T-cell (primary cell): ENCODE measurements around the gene RAI14. TPM values are rescaled to one million over a fixed set of nuclear protein-coding genes. Genes with fewer than 3 reads are reported as not detected.
"Not testable (repeated sequence)": the region's sequence is repeated elsewhere in the genome, so short reads cannot be mapped to it uniquely, and the experiment has no call there.

Source experiments
- ATAC-seq, 4 experiments: fragments of 200-7000 bp in 3 of 4; fragments of 150-1000 bp in 1 of 4; cut with Tn5 transposase; replicated peaks in 1 of 4; 1 replicate in 3 of 4; 2 replicates in 1 of 4; pipeline ENCODE4 v1.10.0; 2021; ENCODE audit warnings: moderate library complexity in 3 of 4, mild to moderate bottlenecking in 2 of 4, moderate number of reproducible peaks in 1 of 4
- CTCF ChIA-PET, 2 donors: fragments of 300-600 bp; sonication (Branson Sonifier 250); formaldehyde crosslinking; loops; one replicate each; lab custom pipeline; 2022; ENCODE audit warnings: antibody characterized with exemption in 2 of 2; lab: Charles Lee
- POLR2A ChIA-PET, 2 donors: fragments of 300-600 bp; sonication (Branson Sonifier 250); formaldehyde crosslinking; loops; one replicate each; lab custom pipeline; 2022; ENCODE audit warnings: antibody characterized with exemption in 2 of 2; lab: Charles Lee
- DNase-seq, 35 experiments: peaks; one replicate each; pipeline versions ENCODE4 v3.0.0 to v3.0.0-alpha.2; 2013 to 2023
- H3K27ac ChIP-seq: one replicate; pipeline ENCODE4 v1.5.1; 2013; ENCODE audit warnings: low read length
- H3K27me3 ChIP-seq, 2 experiments: replicated peaks in 1 of 2; 1 replicate in 1 of 2; 2 replicates in 1 of 2; pipeline versions ENCODE4 v1.6.1 to v1.7.0; 2013; ENCODE audit warnings: low read length in 1 of 2, mixed read lengths in 1 of 2; ENCODE audit not compliant: control insufficient read depth in 2 of 2, insufficient read depth in 2 of 2; ENCODE audit errors: extremely low read depth in 1 of 2
- H3K36me3 ChIP-seq, 2 donors: 1 replicate in 1 of 2; 2 replicates in 1 of 2; pipeline versions ENCODE4 v1.6.1 to v1.7.0; 2013; ENCODE audit warnings: low read length in 1 of 2; ENCODE audit not compliant: control insufficient read depth in 2 of 2, insufficient read depth in 1 of 2; ENCODE audit errors: extremely low read depth in 1 of 2
- H3K4me1 ChIP-seq, 2 experiments: 1 replicate in 1 of 2; 2 replicates in 1 of 2; pipeline versions ENCODE4 v1.6.1 to v1.7.0; 2013; ENCODE audit warnings: low read length in 2 of 2, mixed read lengths in 1 of 2; ENCODE audit not compliant: insufficient read depth in 2 of 2, control insufficient read depth in 1 of 2; ENCODE audit errors: extremely low read depth in 1 of 2
- H3K4me3 ChIP-seq, 2 donors: 1 replicate in 1 of 2; 2 replicates in 1 of 2; pipeline versions ENCODE4 v1.5.1 to v1.7.0; 2013; ENCODE audit warnings: mild to moderate bottlenecking in 2 of 2, low read length in 1 of 2, moderate library complexity in 1 of 2; ENCODE audit not compliant: control insufficient read depth in 1 of 2; ENCODE audit errors: extremely low read depth in 1 of 2
- H3K9me3 ChIP-seq: 2 replicates; pipeline ENCODE4 v1.7.0; 2013
- H3K27ac Mint-ChIP-seq, 2 donors: one replicate each; pipeline ENCODE4 v1.8.0; 2020 to 2021; ENCODE audit warnings: mild to moderate bottlenecking in 2 of 2, mixed read lengths in 2 of 2
- H3K27me3 Mint-ChIP-seq, 2 donors: one replicate each; pipeline ENCODE4 v1.8.0; 2021 to 2022; ENCODE audit warnings: mixed read lengths in 2 of 2
- H3K36me3 Mint-ChIP-seq: one replicate; pipeline ENCODE4 v1.8.0; 2021; ENCODE audit warnings: mixed read lengths
- H3K4me1 Mint-ChIP-seq, 3 donors: one replicate each; pipeline ENCODE4 v1.8.0; 2020 to 2022; ENCODE audit warnings: mixed read lengths in 3 of 3, mild to moderate bottlenecking in 1 of 3
- H3K4me3 Mint-ChIP-seq, 3 donors: one replicate each; pipeline ENCODE4 v1.8.0; 2020 to 2022; ENCODE audit warnings: mild to moderate bottlenecking in 3 of 3, mixed read lengths in 3 of 3, moderate library complexity in 3 of 3
- H3K9me3 Mint-ChIP-seq, 3 donors: one replicate each; pipeline ENCODE4 v1.8.0; 2020 to 2022; ENCODE audit warnings: mixed read lengths in 3 of 3
- WGBS: methylation state at CpG from one replicate; pipeline ENCODE4 v1.1.5; 2013; ENCODE audit warnings: missing lambda C conversion rate; ENCODE audit not compliant: insufficient coverage; 5-methylcytosine and 5-hydroxymethylcytosine counted together
- total RNA-seq, 35 experiments: library from RNA in 6 of 35; stranded (reverse) in 6 of 35; fragments of 120-200 nt in 1 of 35; gene quantifications; one replicate each; pipeline versions ENCODE4 v1.2.1 to v1.2.4 and lab custom pipeline; 2013 to 2026

The RAI14 gene
- total RNA-seq, 5 donors from 2014 or later (not counting 1 experiment from before 2014, with no cell fraction given), result 0.59 to 2.2 (median 0.96) TPM

DNA sequence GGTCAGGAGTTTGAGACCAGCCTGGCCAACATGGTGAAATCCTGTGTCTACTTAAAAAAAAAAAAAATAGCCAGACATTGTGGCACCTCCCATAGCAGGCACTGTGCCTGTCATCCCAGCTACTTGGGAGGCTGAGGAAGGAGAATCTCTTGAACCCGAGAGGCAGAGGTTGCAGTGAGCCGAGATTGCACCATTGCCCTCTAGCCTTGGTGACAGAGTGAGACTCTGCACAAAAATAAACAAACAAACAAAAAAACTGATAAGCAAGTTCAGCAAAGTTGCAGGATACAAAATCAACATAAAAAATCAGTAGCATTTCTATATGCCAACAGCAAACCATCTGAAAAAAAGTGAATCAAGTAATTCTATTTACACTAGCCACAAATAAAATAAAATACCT, 118.0 kb downstream of the RAI14 start:
- H3K4me1 ChIP-seq, result no peaks in the 10 kb centered on the region
- H3K27ac ChIP-seq, result no peak overlapping the region
- WGBS, result no CpG with 5 or more reads among the region's 2 CpGs
- H3K4me3 ChIP-seq, result no peak overlapping the region
- no peaks in the 10 kb centered on the region for H3K36me3 ChIP-seq
- ATAC-seq (no peak), DNase-seq (no peak)
- H3K27me3 Mint-ChIP-seq, result peaks cover 13 to 20% of the 10 kb centered on the region in 2 donors
- H3K36me3 Mint-ChIP-seq, result no peaks in the 10 kb centered on the region
- H3K4me3 Mint-ChIP-seq, result no peak overlapping the region
- POLR2A ChIA-PET, result no interaction called here
- CTCF ChIA-PET, result no interaction called here
- H3K27me3 ChIP-seq, result peaks cover 0 to 10% of the 10 kb centered on the region in 2 experiments
- peaks cover 6 to 14% (median 8%) of the 10 kb centered on the region in 3 donors for H3K9me3 Mint-ChIP-seq
- no peaks in the 10 kb centered on the region for H3K9me3 ChIP-seq
- H3K4me1 Mint-ChIP-seq, result no peaks in the 10 kb centered on the region
- H3K27ac Mint-ChIP-seq, result no peak overlapping the region

DNA sequence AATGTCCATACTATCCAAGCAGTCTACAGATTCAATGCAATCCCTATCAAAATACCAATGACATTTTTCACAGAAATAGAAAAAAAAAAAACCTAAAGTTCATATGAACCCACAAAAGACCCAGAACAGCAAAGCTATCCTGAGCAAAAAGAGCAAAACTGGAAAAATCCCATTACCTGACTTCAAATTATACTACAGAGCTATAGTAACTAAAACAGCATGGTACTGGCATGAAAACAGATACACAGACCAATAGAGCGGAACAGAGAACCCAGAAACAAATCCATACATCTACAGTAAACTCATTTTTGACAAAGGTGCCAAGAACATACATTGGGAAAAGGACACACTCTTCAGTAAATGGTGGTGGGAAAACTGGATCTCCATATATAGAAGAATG, 118.5 kb downstream of the RAI14 start:
- DNase-seq, H3K9me3 ChIP-seq, H3K4me1 ChIP-seq, H3K4me1 Mint-ChIP-seq, H3K4me3 Mint-ChIP-seq, H3K36me3 ChIP-seq, H3K27ac ChIP-seq, H3K36me3 Mint-ChIP-seq, H3K27me3 ChIP-seq, ATAC-seq, H3K4me3 ChIP-seq, H3K27ac Mint-ChIP-seq: not testable (repeated sequence)
- ChIA-PET CTCF (interaction anchor here in 1 of 2 donors (0.6 kb wide), 1 partner anchor 1946 kb away, joined by 3 read pairs; no protein-coding TSS in a partner anchor), POLR2A (interaction anchor here in 1 of 2 donors (0.6 to 0.7 kb wide), 2 partner anchors 17 to 287 kb away, joined by 3 to 8 read pairs; no protein-coding TSS in a partner anchor)
- WGBS, result no CpG with 5 or more reads among the region's 1 CpG
- peaks cover 13 to 20% of the 10 kb centered on the region in 2 donors for H3K27me3 Mint-ChIP-seq
- peaks cover 8 to 18% (median 8%) of the 10 kb centered on the region in 3 donors for H3K9me3 Mint-ChIP-seq

DNA sequence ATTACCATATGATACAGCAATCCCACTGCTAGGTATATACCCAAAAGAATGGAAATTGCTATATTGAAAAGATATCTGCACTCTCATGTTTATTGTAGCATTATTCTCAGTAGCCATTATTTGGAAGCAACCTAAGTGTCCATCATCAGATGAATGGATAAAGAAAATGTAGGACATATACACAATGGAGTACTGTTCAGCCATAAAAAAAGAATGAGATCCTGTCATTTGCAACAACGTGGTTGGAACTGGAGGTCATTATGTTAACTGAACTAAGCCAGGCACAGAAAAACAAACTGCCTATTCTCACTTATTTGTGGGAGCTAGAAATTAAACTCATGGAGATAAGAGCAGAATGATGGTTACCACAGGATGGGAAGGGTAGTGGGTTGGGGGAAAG, 119.8 kb downstream of the RAI14 start:
- Histone ChIP-seq H3K27ac (no peak overlapping the region), H3K4me1 (no peaks in the 10 kb centered on the region), H3K4me3 (no peak overlapping the region), H3K9me3 (no peaks in the 10 kb centered on the region), H3K36me3 (no peaks in the 10 kb centered on the region), H3K27me3 (peaks cover 0 to 3% of the 10 kb centered on the region in 2 experiments)
- no peak overlapping the region for H3K4me3 Mint-ChIP-seq
- no peaks in the 10 kb centered on the region for H3K36me3 Mint-ChIP-seq
- ChIA-PET POLR2A (no interaction called here), CTCF (no interaction called here)
- peaks cover 13 to 20% of the 10 kb centered on the region in 2 donors for H3K27me3 Mint-ChIP-seq
- peaks cover 8 to 20% (median 8%) of the 10 kb centered on the region in 3 donors for H3K9me3 Mint-ChIP-seq
- no CpG with 5 or more reads among the region's 1 CpG for WGBS
- no peak for ATAC-seq
- no peak for DNase-seq
- no peak overlapping the region for H3K27ac Mint-ChIP-seq
- no peaks in the 10 kb centered on the region for H3K4me1 Mint-ChIP-seq

DNA sequence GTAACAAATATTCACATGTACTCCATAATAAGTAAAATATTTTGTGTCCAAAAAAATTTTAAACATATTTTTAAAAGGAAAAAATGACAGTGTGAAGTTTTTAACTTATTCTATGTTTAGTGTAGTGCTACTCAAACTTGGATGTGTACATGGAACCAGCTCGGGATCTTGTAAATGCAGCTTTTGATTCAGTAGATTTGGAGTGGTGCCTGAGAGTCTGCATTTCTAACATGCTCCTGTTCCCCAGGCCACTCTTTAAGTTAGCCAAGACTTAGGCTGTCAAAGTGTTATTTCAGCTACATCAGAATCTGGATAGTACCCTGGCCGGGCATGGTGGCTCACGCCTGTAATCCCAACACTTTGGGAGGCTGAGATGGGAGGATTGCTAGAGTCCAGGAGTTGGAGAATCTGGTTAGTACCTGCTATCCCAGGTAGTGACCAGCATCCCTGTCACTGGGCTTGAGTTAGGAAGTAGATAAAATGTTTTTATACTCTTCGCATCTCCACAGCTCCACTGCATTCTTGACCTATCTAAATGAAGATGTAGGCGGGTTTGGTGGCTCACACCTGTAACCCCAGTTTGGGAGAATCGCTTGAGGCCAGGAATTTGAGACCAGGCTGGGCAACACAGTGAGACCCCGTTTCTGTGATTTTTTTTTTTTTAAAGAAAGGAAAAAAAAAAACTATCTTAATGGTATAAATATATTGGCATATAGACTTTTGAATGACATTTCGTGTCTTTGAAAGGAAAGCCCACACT, 122.1 kb downstream of the RAI14 start:
- Histone ChIP-seq H3K27ac (no peak overlapping the region), H3K9me3 (no peaks in the 10 kb centered on the region), H3K4me1 (no peaks in the 10 kb centered on the region), H3K27me3 (no peaks in the 10 kb centered on the region), H3K4me3 (no peak overlapping the region), H3K36me3 (no peaks in the 10 kb centered on the region)
- Mint-ChIP-seq H3K4me3 (no peak overlapping the region), H3K9me3 (peaks cover 18 to 30% (median 25%) of the 10 kb centered on the region in 3 donors), H3K36me3 (no peaks in the 10 kb centered on the region), H3K4me1 (no peaks in the 10 kb centered on the region), H3K27ac (no peak overlapping the region), H3K27me3 (peaks cover 7 to 15% of the 10 kb centered on the region in 2 donors)
- no peak for DNase-seq
- ATAC-seq, result no peak
- POLR2A ChIA-PET, result no interaction called here
- CTCF ChIA-PET, result no interaction called here
- WGBS, result 100% methylated on average over 2 of the region's 8 CpGs

DNA sequence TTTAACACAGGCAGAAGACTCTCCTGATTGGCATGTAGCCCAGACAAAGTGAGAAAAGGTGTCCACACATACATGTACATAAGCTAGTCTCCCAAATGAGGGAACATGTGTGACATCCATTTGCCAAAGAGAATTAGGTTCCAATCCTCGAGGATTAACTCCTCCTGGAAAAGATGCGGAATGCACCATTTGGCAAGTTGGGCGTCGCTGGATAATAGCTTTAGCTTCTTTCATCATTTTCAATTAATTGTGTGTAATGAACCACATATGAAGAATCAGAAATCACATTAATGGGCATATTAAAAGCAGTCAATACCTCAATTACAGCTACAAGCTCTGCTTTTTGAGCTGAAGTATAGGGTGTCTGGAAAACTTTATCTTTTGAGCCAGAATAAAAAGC, 127.8 kb downstream of the RAI14 start:
- H3K36me3 Mint-ChIP-seq, H3K27ac Mint-ChIP-seq, H3K4me3 ChIP-seq, H3K4me1 ChIP-seq, H3K4me3 Mint-ChIP-seq, H3K9me3 ChIP-seq, H3K27me3 Mint-ChIP-seq, H3K27ac ChIP-seq, H3K4me1 Mint-ChIP-seq, ATAC-seq, H3K36me3 ChIP-seq, H3K27me3 ChIP-seq, DNase-seq, POLR2A ChIA-PET, CTCF ChIA-PET: not testable (repeated sequence)
- WGBS, result no CpG with 5 or more reads among the region's 4 CpGs
- H3K9me3 Mint-ChIP-seq, result peaks cover 15 to 28% (median 15%) of the 10 kb centered on the region in 3 donors

DNA sequence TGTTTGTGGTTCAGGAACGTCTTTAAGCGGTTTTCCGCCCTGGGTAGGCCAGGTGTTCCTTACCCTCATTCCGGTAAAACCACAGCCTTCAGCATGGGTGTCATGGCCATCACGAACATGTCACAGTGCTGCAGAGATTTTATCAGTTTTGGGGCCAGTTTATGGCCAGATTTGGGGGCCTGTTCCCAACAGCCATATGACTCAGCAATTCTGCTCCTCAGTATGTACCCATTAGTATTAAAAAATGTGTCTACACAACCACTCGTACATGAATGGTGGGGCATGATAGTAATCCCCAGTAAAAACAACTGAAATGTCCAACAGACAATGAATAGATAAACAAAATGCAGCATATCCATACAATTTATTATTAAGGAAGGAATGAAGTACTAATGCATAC, 130.9 kb downstream of the RAI14 start:
- Mint-ChIP-seq H3K4me3 (no peak overlapping the region), H3K36me3 (no peaks in the 10 kb centered on the region), H3K4me1 (no peaks in the 10 kb centered on the region), H3K27ac (no peak overlapping the region), H3K9me3 (peaks cover 5 to 20% (median 8%) of the 10 kb centered on the region in 3 donors), H3K27me3 (peaks cover 6 to 13% of the 10 kb centered on the region in 2 donors)
- Histone ChIP-seq H3K9me3 (no peaks in the 10 kb centered on the region), H3K27ac (no peak overlapping the region), H3K36me3 (no peaks in the 10 kb centered on the region), H3K27me3 (peaks cover 0 to 5% of the 10 kb centered on the region in 2 experiments), H3K4me3 (no peak overlapping the region), H3K4me1 (no peaks in the 10 kb centered on the region)
- POLR2A ChIA-PET, result no interaction called here
- 86% methylated on average over 4 of the region's 6 CpGs for WGBS
- ATAC-seq (no peak), DNase-seq (no peak)
- CTCF ChIA-PET, result interaction anchor here in 1 of 2 donors (0.7 kb wide), 1 partner anchor 1197 kb away, joined by 12 read pairs; no protein-coding TSS in a partner anchor
